A549 (cell line): ENCODE measurements around the gene LRRC1.

Experiments
- BHLHE40 ChIP-seq: IDR thresholded peaks from 2 replicates; pipeline ENCODE4 v1.6.1; 2012; ENCODE audit warnings: low read depth, low read length, inconsistent platforms
- CTCF ChIP-seq: fragments of >200 bp; sonication (Bioruptor Twin); formaldehyde crosslinking; IDR thresholded peaks from 3 replicates; pipeline ENCODE4 v1.5.1; 2016
- HOXA7 ChIP-seq: fragments of 250-450 bp; sonication (Bioruptor Pico); IDR thresholded peaks from 2 replicates; pipeline ENCODE4 v1.5.0; 2020; ENCODE audit warnings: mild to moderate bottlenecking, moderate library complexity
- PHF8 ChIP-seq: fragments of 200-600 bp; sonication (generic); IDR thresholded peaks from 2 replicates; pipeline ENCODE4 v1.6.1; 2016; ENCODE audit warnings: low read depth, mild to moderate bottlenecking, antibody characterized with exemption, moderate library complexity, borderline replicate concordance
- POLR2A ChIP-seq: IDR thresholded peaks from 2 replicates; pipeline ENCODE4 v1.6.1; 2012; ENCODE audit warnings: mild to moderate bottlenecking, low read length
- RAD21 ChIP-seq, 2 experiments: fragments of >200 bp in 1 of 2; sonication (Bioruptor Twin) in 1 of 2; formaldehyde crosslinking in 1 of 2; IDR thresholded peaks in 1 of 2; conservative IDR thresholded peaks in 1 of 2; 2 replicates in 1 of 2; 3 replicates in 1 of 2; pipeline ENCODE4 v1.6.1; 2012 to 2018; ENCODE audit warnings: inconsistent platforms in 1 of 2

- no peak for TF ChIP-seq BHLHE40
- no peak for TF ChIP-seq RAD21 (conservative IDR thresholded peaks at IDR 0.05 in 1 of 2, IDR thresholded peaks at IDR 0.05 in 1 of 2)
- no peak for TF ChIP-seq HOXA7
- TF ChIP-seq POLR2A, result no peak
- no peak for TF ChIP-seq PHF8
- no peak for TF ChIP-seq CTCF
Measured at GRCh38 chr6:53805016-53805415, 10.2 kb downstream of the LRRC1 start.
